Natural killer cell (primary cell): ENCODE data around the gene HPCA. TPM values are rescaled to one million over a fixed set of nuclear protein-coding genes. Genes with fewer than 3 reads are reported as not detected.

Experiments
- ATAC-seq, 3 donors: fragments of 150-1000 bp in 2 of 3; fragments of 200-7000 bp in 1 of 3; cut with Tn5 transposase; 1 replicate in 1 of 3; 2 replicates in 2 of 3; pipeline ENCODE4 v1.10.0; 2021; ENCODE audit warnings: mild to moderate bottlenecking in 2 of 3, moderate library complexity in 2 of 3
- DNase-seq, 2 donors: peaks; one replicate each; pipeline versions ENCODE4 v3.0.0 to v3.0.0-alpha.2; 2013 to 2021; ENCODE audit warnings: mixed read lengths in 1 of 2
- H3K27ac ChIP-seq: one replicate; pipeline ENCODE4 v1.5.1; 2013; ENCODE audit warnings: mild to moderate bottlenecking, low read length
- H3K27me3 ChIP-seq: one replicate; pipeline ENCODE4 v1.6.1; 2013; ENCODE audit warnings: low read length; ENCODE audit not compliant: control insufficient read depth, insufficient read depth
- H3K36me3 ChIP-seq: one replicate; pipeline ENCODE4 v1.6.1; 2013; ENCODE audit warnings: low read length; ENCODE audit not compliant: control insufficient read depth, insufficient read depth
- H3K4me1 ChIP-seq: one replicate; pipeline ENCODE4 v1.6.1; 2013; ENCODE audit warnings: low read length; ENCODE audit not compliant: control insufficient read depth, insufficient read depth
- H3K4me3 ChIP-seq: one replicate; pipeline ENCODE4 v1.5.1; 2013; ENCODE audit warnings: low read length
- H3K9me3 ChIP-seq: one replicate; pipeline ENCODE4 v1.6.1; 2013; ENCODE audit warnings: low read length; ENCODE audit not compliant: control insufficient read depth, insufficient read depth
- H3K27ac Mint-ChIP-seq, 2 donors: one replicate each; pipeline ENCODE4 v1.8.0; 2022; ENCODE audit warnings: mild to moderate bottlenecking in 2 of 2, mixed read lengths in 2 of 2, moderate library complexity in 1 of 2
- H3K27me3 Mint-ChIP-seq, 2 donors: one replicate each; pipeline ENCODE4 v1.8.0; 2022; ENCODE audit warnings: low read depth in 2 of 2, mixed read lengths in 2 of 2
- H3K36me3 Mint-ChIP-seq: one replicate; pipeline ENCODE4 v1.8.0; 2022; ENCODE audit warnings: mixed read lengths
- H3K4me1 Mint-ChIP-seq, 2 donors: one replicate each; pipeline ENCODE4 v1.8.0; 2022; ENCODE audit warnings: mixed read lengths in 2 of 2
- H3K4me3 Mint-ChIP-seq: one replicate; pipeline ENCODE4 v1.8.0; 2022; ENCODE audit warnings: mild to moderate bottlenecking, moderate library complexity, mixed read lengths
- H3K9me3 Mint-ChIP-seq, 2 donors: one replicate each; pipeline ENCODE4 v1.8.0; 2022; ENCODE audit warnings: mixed read lengths in 2 of 2
- CTCF ChIP-seq: fragments of 200-600 bp; IDR thresholded peaks from one replicate; pipeline ENCODE4 v1.8.0; 2022; ENCODE audit warnings: antibody characterized with exemption
- WGBS: methylation state at CpG from one replicate; pipeline ENCODE4 v1.1.7; 2013; ENCODE audit warnings: missing lambda C conversion rate; ENCODE audit not compliant: insufficient coverage; 5-methylcytosine and 5-hydroxymethylcytosine counted together
- intact Hi-C: fragments of 100-400 bp; cut with micrococcal nuclease; formaldehyde crosslinking; loops from one replicate; pipeline ENCODE4 v1.14.2; 2022
- total RNA-seq, 4 donors: library from RNA; stranded (reverse); fragments of 120-200 nt in 1 of 4; gene quantifications; one replicate each; pipeline versions ENCODE4 v1.2.3 to v1.2.4, GENCODE V29; 2013 to 2022

HPCA gene
- total RNA-seq, 3 donors from 2014 or later (not counting 1 experiment from before 2014, with no cell fraction given): 0.59 TPM; not detected in 2

GRCh38 chr1:32876341-32877210 lies 9.7 kb upstream of the HPCA start:
- H3K27me3 Mint-ChIP-seq: peaks cover 24 to 27% of the 10 kb centered on the region in 2 donors
- DNase-seq: peak; percentile 45 to 78
- peaks cover 14% of the 10 kb centered on the region for H3K27me3 ChIP-seq

GRCh38 chr1:32877211-32878110 lies 8.8 kb upstream of the HPCA start:
- WGBS: 91% methylated on average over 12 of the region's 13 CpGs
- no peak overlapping the region for H3K27ac ChIP-seq
- intact Hi-C loops: loop anchor here (10.0 kb wide), 1 partner anchor 433 kb away; no protein-coding TSS in a partner anchor
- Mint-ChIP-seq H3K27ac (no peak overlapping the region), H3K36me3 (no peaks in the 10 kb centered on the region), H3K9me3 (no peaks in the 10 kb centered on the region), H3K4me1 (peaks cover 0 to 5% of the 10 kb centered on the region in 2 donors), H3K27me3 (peaks cover 24 to 26% of the 10 kb centered on the region in 2 donors), H3K4me3 (no peak overlapping the region)
- H3K4me3 ChIP-seq: no peak overlapping the region
- H3K4me1 ChIP-seq: peaks cover 9% of the 10 kb centered on the region
- no peaks in the 10 kb centered on the region for H3K9me3 ChIP-seq
- TF ChIP-seq CTCF: no peak
- H3K27me3 ChIP-seq: peaks cover 7% of the 10 kb centered on the region
- ATAC-seq (no peak), DNase-seq (no peak)
- H3K36me3 ChIP-seq: no peaks in the 10 kb centered on the region

More at GRCh38 chr1:32876341-32877210, 9.7 kb upstream of the HPCA start:
- Mint-ChIP-seq H3K36me3 (no peaks in the 10 kb centered on the region), H3K4me3 (no peak overlapping the region), H3K27ac (no peak overlapping the region), H3K4me1 (peaks cover 0 to 6% of the 10 kb centered on the region in 2 donors), H3K9me3 (no peaks in the 10 kb centered on the region)
- no peak overlapping the region for H3K4me3 ChIP-seq
- no peak overlapping the region for H3K27ac ChIP-seq
- H3K4me1 ChIP-seq: peaks cover 17% of the 10 kb centered on the region
- peak; percentile 80 to 88 (median 88) for ATAC-seq
- no peaks in the 10 kb centered on the region for H3K36me3 ChIP-seq
- intact Hi-C loops: loop anchor here (1.0 to 10.0 kb wide), 2 partner anchors 210 to 432 kb away; no protein-coding TSS in a partner anchor
- TF ChIP-seq CTCF: peak; percentile 70
- no peaks in the 10 kb centered on the region for H3K9me3 ChIP-seq
- 33% methylated on average over 16 of the region's 16 CpGs for WGBS

- no peak for ATAC-seq
- Histone ChIP-seq H3K27me3 (peaks cover 7% of the 10 kb centered on the region), H3K9me3 (no peaks in the 10 kb centered on the region), H3K27ac (no peak overlapping the region), H3K36me3 (no peaks in the 10 kb centered on the region), H3K4me1 (peaks cover 5% of the 10 kb centered on the region), H3K4me3 (no peak overlapping the region)
- H3K9me3 Mint-ChIP-seq: no peaks in the 10 kb centered on the region
- no peak for TF ChIP-seq CTCF
- intact Hi-C loops: loop anchor here (10.0 kb wide), 1 partner anchor 433 kb away; no protein-coding TSS in a partner anchor
- WGBS: 86% methylated on average over 6 of the region's 6 CpGs
- no peaks in the 10 kb centered on the region for H3K4me1 Mint-ChIP-seq
- peaks cover 22 to 24% of the 10 kb centered on the region in 2 donors for H3K27me3 Mint-ChIP-seq
- no peak overlapping the region for H3K4me3 Mint-ChIP-seq
- no peak overlapping the region for H3K27ac Mint-ChIP-seq
- no peaks in the 10 kb centered on the region for H3K36me3 Mint-ChIP-seq
- no peak for DNase-seq
Measured at GRCh38 chr1:32878183-32878582, 8.1 kb upstream of the HPCA start.
